OCI-M2 (cell line): ENCODE results near the gene TMEM164.
"Not testable (repeated sequence)": the region's sequence is repeated elsewhere in the genome, so short reads cannot be mapped to it uniquely, and the experiment has no call there.

Experiments
- DNase-seq: peaks from one replicate; lab custom pipeline; 2025; ENCODE audit not compliant: unreplicated experiment; lab: John Stamatoyannopoulos, UW

The TMEM164 gene

DNA sequence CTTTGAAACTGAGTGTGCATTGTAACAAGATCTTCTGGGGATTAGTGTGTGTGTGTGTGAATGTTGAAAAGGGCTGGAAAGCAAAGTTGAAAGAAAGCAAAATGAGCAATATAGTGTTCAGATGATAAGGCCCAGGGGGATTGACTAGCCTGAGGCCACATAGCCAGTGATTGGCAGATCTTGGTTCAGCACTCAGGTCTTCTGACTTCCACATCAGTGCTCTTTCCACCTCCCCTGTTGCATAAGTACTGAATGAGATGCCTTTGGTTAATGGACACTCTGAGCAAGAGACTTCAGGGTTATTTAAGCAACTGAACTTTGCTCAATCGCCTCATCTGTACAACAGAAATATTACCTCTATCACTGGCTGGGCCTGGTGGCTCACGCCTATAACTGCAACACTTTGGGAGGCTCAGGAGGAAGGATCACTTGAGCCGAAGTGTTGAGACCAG lies 120.4 kb downstream of the TMEM164 start:
- no peak for DNase-seq

DNA sequence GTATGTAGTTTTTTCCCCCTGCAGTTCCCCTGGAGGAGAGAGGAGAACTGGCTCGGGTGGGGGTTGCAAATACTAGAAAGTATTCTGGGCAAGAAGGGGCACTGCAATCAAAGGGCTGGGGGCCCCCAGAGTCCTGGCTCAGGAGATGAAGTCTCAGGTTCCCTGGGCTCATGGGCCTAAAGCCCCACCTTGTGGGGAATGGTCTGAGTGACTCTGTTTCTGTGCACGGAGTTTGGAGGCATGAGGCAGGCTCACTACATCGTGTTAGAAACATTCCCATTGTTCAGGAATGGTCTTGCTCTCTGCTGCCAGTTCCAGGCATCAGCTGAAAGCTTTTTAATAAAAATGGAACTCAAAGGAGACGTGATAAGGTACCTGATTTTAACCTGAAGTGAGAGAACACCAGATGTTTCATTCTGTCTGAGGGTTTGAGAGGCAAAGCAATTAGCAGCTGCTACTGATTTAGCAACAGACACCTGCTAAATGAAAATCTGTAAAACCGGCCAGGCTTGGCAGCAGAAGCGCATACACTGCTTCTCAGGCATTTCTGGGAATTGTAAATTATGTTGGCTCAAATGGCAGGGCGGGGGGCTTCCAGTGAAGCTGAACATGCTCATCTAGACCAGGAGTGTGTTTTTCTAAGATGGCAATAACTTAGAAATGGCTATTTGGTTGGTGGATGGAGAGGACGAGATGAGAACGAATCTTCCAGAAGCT lies 122.7 kb downstream of the TMEM164 start:
- DNase-seq, result no peak

GRCh38 chrX:110131031-110131430 lies 128.1 kb downstream of the TMEM164 start:
- DNase-seq, result no peak

GRCh38 chrX:110132450-110133114 lies 129.7 kb downstream of the TMEM164 start:
- DNase-seq, result no peak

- no peak for DNase-seq
Measured at GRCh38 chrX:110133735-110134370, 130.9 kb downstream of the TMEM164 start.

DNA sequence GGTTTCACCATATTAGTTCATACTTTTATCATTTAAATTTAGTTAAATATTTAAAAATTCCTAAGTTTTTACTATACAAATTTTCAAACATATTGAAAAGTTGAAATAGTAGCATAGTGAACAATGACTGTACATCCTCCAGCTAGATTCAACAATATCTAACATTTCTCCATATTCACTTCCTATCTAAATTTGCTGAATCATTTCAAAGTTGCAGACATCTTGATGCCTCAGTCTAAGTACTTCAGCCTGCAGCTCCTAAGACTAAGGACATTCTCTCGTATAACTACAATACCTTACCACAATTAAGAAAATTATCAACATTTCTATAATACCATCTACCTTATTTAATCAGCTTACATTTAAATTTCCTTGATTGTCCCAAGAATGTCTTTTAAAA lies 132.7 kb downstream of the TMEM164 start:
- DNase-seq, result no peak

GRCh38 chrX:110136136-110136535 lies 133.2 kb downstream of the TMEM164 start:
- no peak for DNase-seq

DNA sequence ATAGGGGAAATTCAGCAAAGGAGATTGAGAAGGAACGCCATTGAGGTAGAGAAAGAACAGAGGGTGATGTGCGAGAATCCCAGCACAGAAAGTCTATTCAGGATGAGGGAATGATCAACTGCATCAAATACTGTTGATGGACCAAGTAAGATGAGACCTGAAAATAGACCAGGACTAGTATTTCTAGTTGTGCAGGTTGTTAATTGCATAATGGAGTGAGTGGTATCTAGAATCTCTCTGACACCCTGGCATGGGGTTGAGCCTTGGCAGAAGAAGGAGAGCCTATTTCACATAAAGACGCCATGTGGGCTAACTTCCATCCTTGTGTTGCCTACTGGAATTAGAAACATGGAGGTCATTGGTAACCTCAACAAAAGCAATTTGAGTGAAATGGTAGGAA lies 135.6 kb downstream of the TMEM164 start:
- DNase-seq, result no peak

DNA sequence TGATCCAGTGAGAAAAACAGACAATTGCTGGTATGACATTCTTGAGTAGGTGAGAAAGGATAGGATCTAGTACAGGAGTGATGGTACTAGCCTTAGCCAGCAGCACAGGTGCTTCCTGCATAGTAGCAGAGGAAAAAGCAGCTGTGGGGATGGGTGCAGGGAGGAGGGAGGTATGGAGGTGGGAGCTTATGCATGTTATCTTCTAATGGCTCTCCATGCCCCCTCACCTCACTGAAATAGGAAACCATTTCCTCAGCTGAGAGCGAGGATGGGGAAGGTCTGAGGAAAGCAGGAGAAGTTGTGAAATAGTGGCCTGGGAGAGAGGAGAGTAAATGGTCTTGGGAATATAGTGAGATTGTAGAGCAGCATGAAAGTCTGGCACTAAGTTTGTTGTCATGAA lies 136.3 kb downstream of the TMEM164 start:
- no peak for DNase-seq

DNA sequence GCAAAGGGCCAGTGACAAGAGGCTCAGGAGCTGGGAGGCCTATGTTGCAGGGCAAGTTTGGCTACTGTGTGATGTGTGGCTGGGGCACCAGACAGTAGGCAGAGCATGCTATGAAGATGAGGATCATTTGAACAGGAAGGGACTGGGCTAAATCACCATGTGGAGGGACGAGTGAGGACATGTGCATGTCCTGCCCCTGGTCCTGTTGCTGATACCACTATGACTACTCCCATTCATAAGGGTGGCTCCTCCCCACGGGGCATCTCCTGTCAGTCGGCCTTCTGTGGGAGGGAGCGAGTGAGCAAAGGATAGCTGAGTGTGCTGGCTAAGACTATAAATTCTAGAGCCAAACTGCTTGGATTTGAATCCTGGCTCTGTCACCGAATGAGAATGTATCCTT lies 139.2 kb downstream of the TMEM164 start:
- no peak for DNase-seq

- no peak for DNase-seq
Measured at GRCh38 chrX:110143454-110144210, 140.7 kb downstream of the TMEM164 start.

- no peak for DNase-seq
Measured at GRCh38 chrX:110145311-110145710, 142.4 kb downstream of the TMEM164 start.

- DNase-seq, result no peak
Measured at GRCh38 chrX:110145854-110146253, 142.9 kb downstream of the TMEM164 start.

DNA sequence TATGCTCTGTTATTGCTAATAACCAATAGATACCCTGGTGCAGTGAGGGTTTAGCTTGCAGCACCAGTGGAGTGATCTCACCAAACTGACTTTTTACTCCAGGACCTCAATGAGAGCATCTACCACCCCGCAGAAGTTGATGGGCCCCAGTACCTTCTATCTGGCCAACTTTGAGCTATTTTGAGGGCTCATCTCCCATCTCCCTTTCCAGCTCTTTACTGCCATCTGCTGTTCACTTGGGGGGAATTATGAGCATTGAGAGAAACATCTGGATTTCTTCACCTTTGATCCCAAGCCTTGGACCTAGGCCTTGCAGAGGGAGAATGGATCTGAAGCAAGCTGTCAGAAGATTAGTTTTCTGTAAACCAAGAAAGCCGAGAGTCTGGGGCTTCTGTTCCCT lies 143.6 kb downstream of the TMEM164 start:
- DNase-seq, result no peak

DNA sequence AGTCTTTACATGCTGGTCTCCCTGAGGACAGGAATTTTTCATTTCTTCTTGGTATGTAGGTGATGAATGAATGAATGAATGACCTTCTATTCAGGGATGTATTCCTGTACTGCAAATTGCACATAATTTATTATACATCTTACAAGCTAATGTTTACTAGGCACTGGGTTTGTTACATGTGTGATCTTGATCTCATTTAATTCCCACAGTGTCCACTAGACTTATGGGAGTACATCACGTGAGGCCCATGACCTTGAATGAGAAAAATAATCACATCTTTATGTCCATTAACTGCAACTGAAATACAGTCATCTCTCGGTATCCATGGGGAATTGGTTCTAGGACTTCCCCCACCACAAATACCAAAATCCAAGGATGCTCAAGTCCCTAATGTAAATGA lies 150.3 kb downstream of the TMEM164 start:
- DNase-seq, result no peak

- DNase-seq, result no peak
Measured at GRCh38 chrX:110153896-110154295, 151.0 kb downstream of the TMEM164 start.

DNA sequence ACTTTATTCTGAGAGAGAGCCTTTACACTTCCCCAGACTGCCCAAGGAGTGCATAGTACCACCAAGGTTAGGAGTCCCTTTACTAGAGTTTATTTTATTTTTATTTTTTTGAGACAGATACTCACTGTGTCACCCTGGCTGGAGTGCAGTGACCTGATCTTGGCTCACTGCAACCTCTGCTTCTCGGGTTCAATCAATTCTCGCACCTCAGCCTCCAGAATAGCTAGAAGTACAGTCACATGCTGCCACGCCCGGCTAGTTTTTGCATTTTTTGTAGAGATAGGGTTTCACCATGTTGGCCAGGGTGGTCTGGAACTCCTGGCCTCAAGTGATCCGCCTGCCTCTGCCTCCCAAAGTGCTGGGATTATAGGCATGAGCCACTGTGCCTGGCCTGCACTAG lies 151.4 kb downstream of the TMEM164 start:
- DNase-seq, result not testable (repeated sequence)

DNA sequence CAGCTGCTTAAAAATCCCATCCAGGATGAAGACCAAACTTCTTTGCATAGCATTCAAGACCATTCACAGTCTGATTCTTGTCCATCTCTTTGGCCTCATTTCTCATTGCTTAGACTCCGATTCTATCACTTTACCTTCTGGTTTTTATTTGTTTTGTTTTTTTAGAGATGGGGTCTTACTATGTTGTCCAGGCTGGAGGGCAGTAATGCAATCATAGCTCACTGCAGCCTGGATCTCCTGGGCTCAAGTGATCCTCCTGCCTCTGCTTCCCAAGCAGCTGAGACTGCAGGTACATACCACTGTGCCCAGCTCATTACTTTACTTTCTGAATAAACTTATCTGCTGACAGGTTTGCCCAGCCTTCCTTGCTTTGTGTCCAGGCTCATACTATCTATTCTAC lies 152.8 kb downstream of the TMEM164 start:
- DNase-seq, result no peak

- no peak for DNase-seq
Measured at GRCh38 chrX:110156167-110156754, 153.3 kb downstream of the TMEM164 start.

GRCh38 chrX:110157444-110157843 lies 154.5 kb downstream of the TMEM164 start:
- DNase-seq, result no peak

GRCh38 chrX:110159235-110159634 lies 156.3 kb downstream of the TMEM164 start:
- no peak for DNase-seq
